Fibroblast of lung (primary cell): ENCODE measurements around the gene TRMT2B. TPM values are rescaled to one million over a fixed set of nuclear protein-coding genes. Genes with fewer than 3 reads are reported as not detected.

Experiments used
- DNase-seq, 2 donors: peaks; one replicate each; pipeline versions ENCODE4 v3.0.0 to v3.0.0-alpha.2; 2010; ENCODE audit warnings: low read depth in 2 of 2
- H2AFZ ChIP-seq: 2 replicates; pipeline ENCODE4 v1.5.1; 2012; ENCODE audit warnings: low read length, control low read depth, inconsistent platforms
- H3K27ac ChIP-seq: 2 replicates; pipeline ENCODE4 v1.5.1; 2011; ENCODE audit warnings: low read length, control low read depth; ENCODE audit not compliant: insufficient read depth
- H3K27me3 ChIP-seq: 2 replicates; pipeline ENCODE4 v1.5.1; 2011; ENCODE audit warnings: mild to moderate bottlenecking, low read length; ENCODE audit not compliant: control insufficient read depth, insufficient read depth
- H3K36me3 ChIP-seq: 2 replicates; pipeline ENCODE4 v1.5.1; 2011; ENCODE audit warnings: low read length; ENCODE audit not compliant: control insufficient read depth, insufficient read depth
- H3K4me1 ChIP-seq: 2 replicates; pipeline ENCODE4 v1.5.1; 2011; ENCODE audit warnings: low read length; ENCODE audit not compliant: control insufficient read depth, insufficient read depth; ENCODE audit errors: extremely low read depth
- H3K4me2 ChIP-seq: 2 replicates; pipeline ENCODE4 v1.5.1; 2011; ENCODE audit warnings: low read length, control low read depth; ENCODE audit not compliant: insufficient read depth; ENCODE audit errors: extremely low read depth
- H3K4me3 ChIP-seq, 4 experiments: fragments of 200-600 bp in 1 of 4; sonication (generic) in 1 of 4; replicated peaks in 1 of 4; 2 replicates each; pipeline ENCODE4 v1.5.1; 2011 to 2016; ENCODE audit warnings: low read length in 4 of 4, low read depth in 3 of 4, mild to moderate bottlenecking in 3 of 4, control low read depth in 2 of 4, inconsistent platforms in 1 of 4, mixed read lengths in 1 of 4; ENCODE audit not compliant: insufficient read depth in 1 of 4; ENCODE audit errors: control extremely low read depth in 1 of 4
- H3K79me2 ChIP-seq: 2 replicates; pipeline ENCODE4 v1.5.1; 2012; ENCODE audit warnings: mild to moderate bottlenecking, low read length, inconsistent platforms; ENCODE audit not compliant: control insufficient read depth, insufficient read depth
- H3K9ac ChIP-seq: 2 replicates; pipeline ENCODE4 v1.5.1; 2011; ENCODE audit warnings: mild to moderate bottlenecking, low read length, control low read depth; ENCODE audit not compliant: insufficient read depth
- H3K9me3 ChIP-seq: 2 replicates; pipeline ENCODE4 v1.5.1; 2012; ENCODE audit warnings: low read depth, low read length; ENCODE audit not compliant: control insufficient read depth, insufficient read depth
- H4K20me1 ChIP-seq: 2 replicates; pipeline ENCODE4 v1.5.1; 2011; ENCODE audit warnings: low read length; ENCODE audit not compliant: control insufficient read depth, insufficient read depth; ENCODE audit errors: extremely low read depth
- EZH2 ChIP-seq: IDR thresholded peaks from 2 replicates; pipeline ENCODE4 v1.5.1; 2012; ENCODE audit warnings: low read length, control low read depth, mild to moderate bottlenecking; ENCODE audit errors: missing control alignments
- polyA plus RNA-seq, 2 donors: library from polyadenylated mRNA; depleted of rRNA in 1 of 2; stranded (reverse) in 1 of 2; unstranded in 1 of 2; fragments of >200 nt; gene quantifications; 2 replicates each; pipeline ENCODE4 v1.2.1, GENCODE V29; 2011 to 2012; ENCODE audit warnings: missing spikeins in 1 of 2
- total RNA-seq: library from RNA; depleted of rRNA; stranded (reverse); fragments of >200 nt; gene quantifications from 2 replicates; pipeline ENCODE4 v1.2.1, GENCODE V29; 2014
- TF ChIP-seq, protein P1 (sequence below), 2 donors: IDR thresholded peaks in 1 of 2; conservative IDR thresholded peaks in 1 of 2; 1 replicate in 1 of 2; 2 replicates in 1 of 2; pipeline ENCODE4 v1.5.1; 2011 to 2012; ENCODE audit warnings: low read length in 2 of 2, control low read depth in 1 of 2, inconsistent platforms in 1 of 2, low read depth in 1 of 2, mild to moderate bottlenecking in 1 of 2

The TRMT2B gene
- total and polyA plus RNA-seq, 2 donors (not counting 1 experiment from before 2014, with no cell fraction given) = 6.9 to 14.2 TPM

DNA sequence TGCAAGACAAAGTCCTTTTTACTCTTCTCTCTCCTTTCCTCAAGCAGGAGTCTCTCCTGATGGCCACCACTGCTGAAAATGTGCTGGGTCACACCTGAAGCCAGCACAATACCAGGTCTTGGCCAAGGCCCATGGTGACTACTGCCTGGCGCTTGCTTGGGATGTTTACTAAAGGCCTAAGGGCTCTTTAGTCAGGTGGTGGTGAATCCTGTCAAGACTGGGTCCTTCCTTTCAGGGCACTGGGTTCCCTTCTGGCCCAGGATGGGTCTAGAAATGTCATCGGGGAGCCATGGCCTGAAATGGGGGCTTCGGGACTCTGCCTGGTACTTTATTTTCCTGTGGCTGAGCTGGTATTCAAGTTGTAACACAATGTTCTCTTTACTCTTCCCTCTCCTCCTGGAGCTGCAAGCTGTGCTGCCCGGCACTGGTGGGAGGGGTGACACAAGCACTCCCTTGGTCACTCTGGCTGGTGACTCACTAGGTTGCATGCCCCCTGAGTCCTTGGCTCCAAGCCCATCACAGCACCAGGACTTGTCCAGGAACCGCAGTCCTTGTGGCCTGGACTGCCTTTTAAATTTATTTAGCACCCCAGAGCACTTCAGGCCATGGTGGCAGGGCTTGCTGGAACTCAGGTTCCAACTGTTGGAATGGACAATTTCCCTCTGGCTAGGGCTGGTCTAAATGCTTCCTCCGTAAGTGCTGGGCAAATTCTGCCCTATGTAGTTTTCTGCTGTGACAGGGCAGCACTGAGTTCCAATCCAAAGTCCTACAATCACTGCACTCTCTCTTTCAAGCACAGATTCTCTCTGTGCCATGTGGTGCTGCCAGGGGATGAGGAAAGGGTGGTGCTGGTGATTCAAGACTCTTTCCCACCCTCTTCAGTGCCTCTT lies 71.1 kb downstream of the TRMT2B start:
- peak; percentile 82 for DNase-seq
- TF ChIP-seq, protein P1, sequence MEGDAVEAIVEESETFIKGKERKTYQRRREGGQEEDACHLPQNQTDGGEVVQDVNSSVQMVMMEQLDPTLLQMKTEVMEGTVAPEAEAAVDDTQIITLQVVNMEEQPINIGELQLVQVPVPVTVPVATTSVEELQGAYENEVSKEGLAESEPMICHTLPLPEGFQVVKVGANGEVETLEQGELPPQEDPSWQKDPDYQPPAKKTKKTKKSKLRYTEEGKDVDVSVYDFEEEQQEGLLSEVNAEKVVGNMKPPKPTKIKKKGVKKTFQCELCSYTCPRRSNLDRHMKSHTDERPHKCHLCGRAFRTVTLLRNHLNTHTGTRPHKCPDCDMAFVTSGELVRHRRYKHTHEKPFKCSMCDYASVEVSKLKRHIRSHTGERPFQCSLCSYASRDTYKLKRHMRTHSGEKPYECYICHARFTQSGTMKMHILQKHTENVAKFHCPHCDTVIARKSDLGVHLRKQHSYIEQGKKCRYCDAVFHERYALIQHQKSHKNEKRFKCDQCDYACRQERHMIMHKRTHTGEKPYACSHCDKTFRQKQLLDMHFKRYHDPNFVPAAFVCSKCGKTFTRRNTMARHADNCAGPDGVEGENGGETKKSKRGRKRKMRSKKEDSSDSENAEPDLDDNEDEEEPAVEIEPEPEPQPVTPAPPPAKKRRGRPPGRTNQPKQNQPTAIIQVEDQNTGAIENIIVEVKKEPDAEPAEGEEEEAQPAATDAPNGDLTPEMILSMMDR (conservative IDR thresholded peaks at IDR 0.05 in 1 of 2, IDR thresholded peaks at IDR 0.05 in 1 of 2; ENCODE audit: low read depth in 1 of 2, low read length in 2 of 2) = no peak
- TF ChIP-seq EZH2 = no peak
- H3K27ac ChIP-seq = no peak overlapping the region

DNA sequence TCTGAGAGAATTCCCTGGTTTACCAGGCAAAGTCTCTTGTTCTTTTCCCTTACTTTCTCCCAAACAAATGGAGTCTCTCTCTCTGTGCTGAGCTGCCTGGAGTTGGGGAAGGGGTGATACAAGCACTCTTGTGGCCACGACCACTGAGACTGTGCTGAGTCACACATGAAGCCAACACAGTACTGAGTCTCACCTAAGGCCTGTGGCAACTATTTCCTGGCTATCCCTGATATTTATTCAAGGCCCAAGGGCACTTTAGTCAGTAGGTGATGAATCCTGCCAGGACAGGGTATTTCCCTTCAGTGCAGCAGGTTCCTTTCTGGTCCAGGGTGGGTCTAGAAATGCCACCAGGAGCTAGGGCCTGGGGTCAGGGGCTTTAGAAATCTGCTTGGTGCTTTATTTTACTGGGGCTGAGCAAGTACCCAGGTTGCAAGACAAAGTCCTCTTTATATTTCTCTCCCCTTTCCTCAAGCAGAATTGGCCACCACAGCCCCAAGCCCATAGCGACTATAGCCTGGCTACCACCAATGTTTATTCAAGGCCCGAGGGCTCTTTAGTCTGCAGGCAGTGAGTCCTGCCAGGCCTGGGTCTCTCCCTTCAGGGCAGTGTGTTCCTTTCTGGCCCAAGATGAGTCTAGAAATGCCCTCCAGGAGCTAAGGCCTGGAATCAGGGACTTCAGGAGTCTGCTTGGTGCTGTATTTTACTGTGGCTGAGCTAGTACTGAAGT lies 71.9 kb downstream of the TRMT2B start:
- no peak overlapping the region for H3K4me2 ChIP-seq
- peak in 1 of 2 donors; percentile 5 for DNase-seq
- H2AFZ ChIP-seq = no peak overlapping the region
- no peak overlapping the region for H3K27ac ChIP-seq
- H3K9me3 ChIP-seq = no peaks in the 10 kb centered on the region
- H3K36me3 ChIP-seq = no peaks in the 10 kb centered on the region
- no peaks in the 10 kb centered on the region for H3K27me3 ChIP-seq
- no peaks in the 10 kb centered on the region for H4K20me1 ChIP-seq
- TF ChIP-seq, protein P1 (conservative IDR thresholded peaks at IDR 0.05 in 1 of 2, IDR thresholded peaks at IDR 0.05 in 1 of 2; ENCODE audit: low read depth in 1 of 2, low read length in 2 of 2) = no peak
- TF ChIP-seq EZH2 = no peak
- no peaks in the 10 kb centered on the region for H3K4me1 ChIP-seq
- H3K4me3 ChIP-seq = no peak overlapping the region
- no peaks in the 10 kb centered on the region for H3K79me2 ChIP-seq
- H3K9ac ChIP-seq = no peak overlapping the region

More for the DNA sequence above, 71.1 kb downstream of the TRMT2B start:
- Histone ChIP-seq H4K20me1 (no peaks in the 10 kb centered on the region), H2AFZ (no peak overlapping the region), H3K4me2 (no peak overlapping the region), H3K79me2 (no peaks in the 10 kb centered on the region), H3K9me3 (no peaks in the 10 kb centered on the region), H3K9ac (no peak overlapping the region), H3K36me3 (no peaks in the 10 kb centered on the region), H3K4me1 (no peaks in the 10 kb centered on the region), H3K27me3 (no peaks in the 10 kb centered on the region), H3K4me3 (no peak overlapping the region)

DNA sequence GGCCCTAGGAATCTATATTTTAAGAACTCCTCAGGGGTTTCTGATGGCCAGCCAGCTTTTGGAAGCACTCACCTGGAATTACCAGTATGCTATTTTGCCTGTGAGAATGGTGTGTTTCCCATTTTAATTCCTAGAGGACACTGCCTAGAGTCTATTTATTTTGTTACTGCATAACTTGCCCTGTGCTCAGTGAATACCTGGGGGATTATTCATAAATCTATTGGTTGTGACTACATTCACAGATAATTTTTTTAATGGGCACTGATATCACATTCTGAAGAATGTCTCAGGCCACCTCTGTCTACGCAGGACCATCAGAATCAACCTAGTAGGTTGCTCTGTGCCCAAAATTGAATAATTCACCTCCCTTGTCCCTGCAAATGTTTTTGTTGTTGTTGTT lies 75.7 kb downstream of the TRMT2B start:
- H3K79me2 ChIP-seq = no peaks in the 10 kb centered on the region
- no peaks in the 10 kb centered on the region for H3K9me3 ChIP-seq
- no peak overlapping the region for H3K4me2 ChIP-seq
- H3K4me1 ChIP-seq = no peaks in the 10 kb centered on the region
- no peak overlapping the region for H2AFZ ChIP-seq
- no peak overlapping the region for H3K9ac ChIP-seq
- TF ChIP-seq, protein P1 (conservative IDR thresholded peaks at IDR 0.05 in 1 of 2, IDR thresholded peaks at IDR 0.05 in 1 of 2; ENCODE audit: low read depth in 1 of 2, low read length in 2 of 2) = no peak
- no peak for TF ChIP-seq EZH2
- H3K27ac ChIP-seq = no peak overlapping the region
- no peaks in the 10 kb centered on the region for H4K20me1 ChIP-seq
- no peak overlapping the region for H3K4me3 ChIP-seq
- H3K27me3 ChIP-seq = no peaks in the 10 kb centered on the region
- no peaks in the 10 kb centered on the region for H3K36me3 ChIP-seq
- DNase-seq = peak in 1 of 2 donors; percentile 29
